A549 (cell line): ENCODE results near the gene PTPRK. TPM values are rescaled to one million over a fixed set of nuclear protein-coding genes. Genes with fewer than 3 reads are reported as not detected.

ENCODE experiments used
- ATAC-seq, 2 experiments: fragments of 200-7000 bp in 1 of 2; fragments of >200 bp in 1 of 2; cut with Nextera tagmentation in 1 of 2; cut with Tn5 transposase in 1 of 2; 3 replicates each; pipeline versions ENCODE4 v1.8.0 to v1.9.1; 2018 to 2020; ENCODE audit warnings: mild to moderate bottlenecking in 1 of 2, moderate library complexity in 1 of 2
- CTCF ChIA-PET: fragments of 300-600 bp; sonication (Branson Sonifier 250); formaldehyde crosslinking; extraction: SDS; loops from one replicate; lab custom pipeline; 2021; ENCODE audit warnings: antibody characterized with exemption, inconsistent platforms; lab: Yijun Ruan, JAX
- POLR2A ChIA-PET: fragments of 350-600 bp; formaldehyde crosslinking; extraction: SDS; loops from one replicate; lab custom pipeline; 2021; ENCODE audit warnings: antibody characterized with exemption, inconsistent platforms; lab: Yijun Ruan, JAX
- DNase-seq, 2 experiments: peaks; one replicate each; pipeline versions ENCODE4 v3.0.0 to v3.0.0-alpha.2; 2011 to 2016; ENCODE audit warnings: low read depth in 1 of 2, low spot score in 1 of 2
- FAIRE-seq: peaks from 2 replicates; lab custom pipeline; 2011; peaks lifted over from hg19 to GRCh38; lab: Jason Lieb, UNC
- H3K27ac ChIP-seq, 2 experiments: fragments of >200 bp; sonication (Bioruptor Twin); formaldehyde crosslinking; 3 replicates each; pipeline ENCODE4 v1.5.1; 2016 to 2017
- H3K4me1 ChIP-seq: fragments of >200 bp; sonication (Bioruptor Twin); formaldehyde crosslinking; 3 replicates; pipeline ENCODE4 v1.6.1; 2016
- H3K4me2 ChIP-seq: fragments of >200 bp; sonication (Bioruptor Twin); formaldehyde crosslinking; 3 replicates; pipeline ENCODE4 v1.6.1; 2016
- H3K4me3 ChIP-seq: fragments of >200 bp; sonication (Bioruptor Twin); formaldehyde crosslinking; 3 replicates; pipeline ENCODE4 v1.5.1; 2016
- H3K9me3 ChIP-seq: fragments of >200 bp; sonication (Bioruptor Twin); formaldehyde crosslinking; 3 replicates; pipeline ENCODE4 v1.6.1; 2016
- BHLHE40 ChIP-seq: IDR thresholded peaks from 2 replicates; pipeline ENCODE4 v1.6.1; 2012; ENCODE audit warnings: low read depth, low read length, inconsistent platforms
- CHD2 ChIP-seq: fragments of 150-350 bp; IDR thresholded peaks from 2 replicates; pipeline ENCODE4 v1.6.1; 2014; ENCODE audit warnings: low read length; ENCODE audit not compliant: partially characterized antibody
- EHF ChIP-seq: fragments of 250-450 bp; sonication (Bioruptor Pico); IDR thresholded peaks from 2 replicates; pipeline ENCODE4 v1.5.0; 2020; ENCODE audit warnings: mild to moderate bottlenecking
- EHMT2 ChIP-seq: fragments of 200-600 bp; sonication (generic); IDR thresholded peaks from 2 replicates; pipeline ENCODE4 v1.6.1; 2016; ENCODE audit warnings: antibody characterized with exemption, low read depth, mild to moderate bottlenecking, moderate library complexity
- FOSB ChIP-seq: fragments of 250-450 bp; sonication (Bioruptor Pico); IDR thresholded peaks from 2 replicates; pipeline ENCODE4 v1.5.0; 2020; ENCODE audit warnings: mild to moderate bottlenecking, moderate library complexity
- GATA3 ChIP-seq: IDR thresholded peaks from 2 replicates; pipeline ENCODE4 v1.6.1; 2012; ENCODE audit warnings: borderline replicate concordance
- HDAC2 ChIP-seq: fragments of 200-600 bp; sonication (generic); IDR thresholded peaks from 2 replicates; pipeline ENCODE4 v1.6.1; 2016
- HEYL ChIP-seq: fragments of 250-450 bp; sonication (Bioruptor Pico); IDR thresholded peaks from 2 replicates; pipeline ENCODE4 v1.8.0; 2021; ENCODE audit warnings: mild to moderate bottlenecking, moderate library complexity
- HOXB13 ChIP-seq: fragments of 250-450 bp; sonication (Bioruptor Pico); IDR thresholded peaks from 2 replicates; pipeline ENCODE4 v1.5.0; 2020; ENCODE audit warnings: low read depth, mild to moderate bottlenecking, moderate library complexity
- KDM1A ChIP-seq: fragments of 200-600 bp; sonication (generic); IDR thresholded peaks from 2 replicates; pipeline ENCODE4 v1.6.1; 2016; ENCODE audit warnings: low read depth, mild to moderate bottlenecking
- MAFK ChIP-seq: fragments of 450-650 bp; IDR thresholded peaks from 2 replicates; pipeline ENCODE4 v1.6.1; 2014; ENCODE audit not compliant: partially characterized antibody
- PHF8 ChIP-seq: fragments of 200-600 bp; sonication (generic); IDR thresholded peaks from 2 replicates; pipeline ENCODE4 v1.6.1; 2016; ENCODE audit warnings: low read depth, mild to moderate bottlenecking, antibody characterized with exemption, moderate library complexity, borderline replicate concordance
- POLR2A ChIP-seq: IDR thresholded peaks from 2 replicates; pipeline ENCODE4 v1.6.1; 2012; ENCODE audit warnings: mild to moderate bottlenecking, low read length
- POLR2AphosphoS2 ChIP-seq: conservative IDR thresholded peaks from 2 replicates; pipeline ENCODE4 v1.6.1; 2012; ENCODE audit warnings: low read length, improper control_type of control experiment, inconsistent platforms
- RCOR1 ChIP-seq: fragments of 150-350 bp; IDR thresholded peaks from 2 replicates; pipeline ENCODE4 v1.6.1; 2014; ENCODE audit warnings: antibody characterized with exemption, low read length, low read depth
- TP53 ChIP-seq: fragments of 250-450 bp; sonication (Bioruptor Pico); IDR thresholded peaks from 2 replicates; pipeline ENCODE4 v1.5.0; 2021; ENCODE audit warnings: mild to moderate bottlenecking, moderate library complexity
- ZC3H11A ChIP-seq: fragments of 450-650 bp; IDR thresholded peaks from 2 replicates; pipeline ENCODE4 v1.6.1; 2014; ENCODE audit warnings: antibody characterized with exemption, mild to moderate bottlenecking
- ZFP36 ChIP-seq: fragments of 450-650 bp; IDR thresholded peaks from 2 replicates; pipeline ENCODE4 v1.6.1; 2014; ENCODE audit warnings: borderline replicate concordance; ENCODE audit not compliant: partially characterized antibody
- ZNF302 ChIP-seq: fragments of 250-450 bp; sonication (Bioruptor Pico); IDR thresholded peaks from 2 replicates; pipeline ENCODE4 v1.9.0; 2021; ENCODE audit warnings: inconsistent platforms, mild to moderate bottlenecking, moderate library complexity
- ZSCAN20 ChIP-seq: fragments of 250-450 bp; sonication (Bioruptor Pico); IDR thresholded peaks from 2 replicates; pipeline ENCODE4 v1.8.0; 2022; ENCODE audit warnings: mild to moderate bottlenecking, moderate library complexity
- WGBS: methylation state at CpG from one replicate; pipeline ENCODE4 v1.1.6; 2017; ENCODE audit errors: missing lambda C conversion rate; 5-methylcytosine and 5-hydroxymethylcytosine counted together
- polyA plus RNA-seq, 4 experiments: library from polyadenylated mRNA; depleted of rRNA in 3 of 4; stranded (reverse); fragments of >200 nt; fragmentation: RNase III in 1 of 4; extraction: RNeasy Plus Mini Kit Qiagen cat#74134 plus additional on column Dnase treatment in 1 of 4; gene quantifications; 2 replicates in 3 of 4; 3 replicates in 1 of 4; pipeline ENCODE4 v1.2.3, GENCODE V29; 2011 to 2017
- TF ChIP-seq, protein P1 (sequence below): IDR thresholded peaks from 2 replicates; pipeline ENCODE4 v1.6.1; 2012; ENCODE audit warnings: low read depth, borderline replicate concordance
- TF ChIP-seq, protein P2 (sequence below): fragments of >200 bp; sonication (Bioruptor Twin); formaldehyde crosslinking; IDR thresholded peaks from 2 replicates; pipeline ENCODE4 v1.6.1; 2016
- TF ChIP-seq, protein P3 (sequence below): fragments of 450-650 bp; IDR thresholded peaks from 2 replicates; pipeline ENCODE4 v1.6.1; 2014; ENCODE audit warnings: antibody characterized with exemption
- TF ChIP-seq, protein P4 (sequence below): fragments of 200-600 bp; sonication (generic); IDR thresholded peaks from 2 replicates; pipeline ENCODE4 v1.6.1; 2016; ENCODE audit warnings: antibody characterized with exemption, mild to moderate bottlenecking, moderate library complexity
- TF ChIP-seq, protein P5 (sequence below): IDR thresholded peaks from 2 replicates; pipeline ENCODE4 v1.6.1; 2012
- TF ChIP-seq, protein P6 (sequence below): fragments of >200 bp; sonication (Bioruptor Twin); formaldehyde crosslinking; IDR thresholded peaks from 3 replicates; pipeline ENCODE4 v1.6.1; 2016

The PTPRK gene
- polyA plus RNA-seq, 2 of the 4 experiments (the other 2 are of a cell fraction): 14.4 to 16.1 TPM

DNA sequence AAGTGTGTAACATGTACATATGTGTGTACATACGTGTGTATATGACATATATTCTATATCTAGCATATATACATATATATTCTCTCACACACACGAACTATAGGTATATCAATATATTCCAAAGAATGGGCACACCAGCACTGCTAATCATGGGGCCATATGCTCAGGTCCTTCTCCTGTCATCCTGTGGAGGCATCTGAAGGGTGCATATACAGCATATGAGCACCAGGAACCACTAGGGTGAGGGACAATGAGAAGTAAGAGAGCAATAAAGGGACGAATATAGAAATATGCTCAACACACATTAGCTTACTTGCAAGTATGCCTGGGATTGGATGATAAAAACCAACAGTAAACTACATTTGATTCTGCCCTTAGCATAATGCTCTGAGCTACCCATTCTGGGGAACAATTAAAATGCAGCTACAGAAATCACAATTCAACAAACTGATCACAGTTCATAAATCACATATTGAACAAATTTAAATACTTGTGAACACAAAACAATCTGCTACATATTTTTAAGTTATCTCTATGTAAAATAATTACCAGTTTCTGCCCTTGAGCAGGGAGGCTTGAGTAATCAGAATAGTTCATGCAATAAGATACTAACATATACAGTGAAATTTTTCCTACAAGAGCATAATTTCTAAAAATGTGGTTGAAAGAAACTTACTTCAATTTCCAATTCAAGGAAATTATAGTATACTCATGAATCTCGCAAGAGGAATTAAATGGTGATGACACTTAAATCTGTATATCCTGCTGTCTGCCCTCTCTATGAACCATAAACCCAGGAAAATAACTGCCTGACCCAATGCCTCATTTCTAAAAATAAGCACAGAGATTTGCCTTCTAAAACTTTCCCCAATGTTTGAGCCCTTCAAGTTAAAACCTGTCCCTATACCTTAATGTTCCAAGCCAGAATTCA is 347.4 kb downstream of the PTPRK start (continued):
- TF ChIP-seq, protein P1, sequence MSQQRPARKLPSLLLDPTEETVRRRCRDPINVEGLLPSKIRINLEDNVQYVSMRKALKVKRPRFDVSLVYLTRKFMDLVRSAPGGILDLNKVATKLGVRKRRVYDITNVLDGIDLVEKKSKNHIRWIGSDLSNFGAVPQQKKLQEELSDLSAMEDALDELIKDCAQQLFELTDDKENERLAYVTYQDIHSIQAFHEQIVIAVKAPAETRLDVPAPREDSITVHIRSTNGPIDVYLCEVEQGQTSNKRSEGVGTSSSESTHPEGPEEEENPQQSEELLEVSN: no peak
- TF ChIP-seq PHF8 (no peak), ZFP36 (no peak), EHMT2 (no peak), ZNF302 (CRISPR knock-in tag) (no peak)
- TF ChIP-seq, protein P2, sequence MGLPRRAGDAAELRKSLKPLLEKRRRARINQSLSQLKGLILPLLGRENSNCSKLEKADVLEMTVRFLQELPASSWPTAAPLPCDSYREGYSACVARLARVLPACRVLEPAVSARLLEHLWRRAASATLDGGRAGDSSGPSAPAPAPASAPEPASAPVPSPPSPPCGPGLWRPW: no peak

DNA sequence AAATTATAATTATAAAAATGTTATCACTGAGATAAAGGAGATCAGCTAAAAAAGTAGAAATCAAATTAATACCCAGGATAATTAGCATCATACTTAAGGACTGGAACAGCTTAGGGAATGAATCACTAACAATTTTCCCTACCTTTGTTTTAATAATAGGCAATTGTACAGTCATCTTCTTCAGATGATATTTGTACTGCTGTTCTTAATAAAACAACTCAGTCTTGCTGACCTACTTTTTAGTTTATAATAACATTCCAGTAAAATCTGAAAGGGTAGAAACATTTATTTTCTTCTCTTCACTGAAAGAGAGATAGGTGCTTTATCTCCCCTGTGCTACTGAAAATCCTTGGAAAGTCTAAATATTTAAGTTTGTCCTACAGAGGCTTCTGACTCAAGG is 348.3 kb downstream of the PTPRK start:
- ChIA-PET POLR2A (no interaction called here), CTCF (no interaction called here)
- FAIRE-seq (no peak), DNase-seq (no peak), ATAC-seq (no peak)
- Histone ChIP-seq H3K4me3 (no peak overlapping the region), H3K27ac (no peak overlapping the region), H3K4me2 (no peak overlapping the region), H3K4me1 (peaks cover 14% of the 10 kb centered on the region; the same call in 2 of the 3 replicates), H3K9me3 (no peaks in the 10 kb centered on the region)
- no peak for TF ChIP-seq HOXB13 (CRISPR knock-in tag)
- no peak for TF ChIP-seq ZC3H11A
- TF ChIP-seq GATA3: no peak
- no peak for TF ChIP-seq EHMT2
- TF ChIP-seq, protein P3, sequence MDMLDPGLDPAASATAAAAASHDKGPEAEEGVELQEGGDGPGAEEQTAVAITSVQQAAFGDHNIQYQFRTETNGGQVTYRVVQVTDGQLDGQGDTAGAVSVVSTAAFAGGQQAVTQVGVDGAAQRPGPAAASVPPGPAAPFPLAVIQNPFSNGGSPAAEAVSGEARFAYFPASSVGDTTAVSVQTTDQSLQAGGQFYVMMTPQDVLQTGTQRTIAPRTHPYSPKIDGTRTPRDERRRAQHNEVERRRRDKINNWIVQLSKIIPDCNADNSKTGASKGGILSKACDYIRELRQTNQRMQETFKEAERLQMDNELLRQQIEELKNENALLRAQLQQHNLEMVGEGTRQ: no peak
- TF ChIP-seq RCOR1: no peak
- no peak for TF ChIP-seq CHD2

DNA sequence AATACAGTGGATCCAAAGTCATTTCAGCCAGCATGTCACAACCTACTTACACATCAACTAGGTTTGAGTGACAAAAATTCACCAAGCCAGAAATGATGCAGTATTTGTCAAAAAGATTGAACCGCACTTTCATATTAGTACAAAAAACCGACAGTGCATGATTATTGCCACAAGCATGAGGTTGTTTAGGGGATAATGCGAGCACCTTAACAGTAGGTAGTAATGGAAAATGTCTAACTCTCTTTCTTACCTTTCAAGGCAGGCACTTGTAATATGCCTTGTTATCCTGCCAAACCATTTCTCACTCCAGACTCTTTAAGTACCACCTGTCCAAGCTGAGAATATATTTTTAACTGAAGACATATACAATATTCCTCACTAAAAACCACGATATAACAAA is 349.2 kb downstream of the PTPRK start:
- no peaks in the 10 kb centered on the region for H3K9me3 ChIP-seq
- ATAC-seq (no peak), FAIRE-seq (no peak), DNase-seq (no peak)
- H3K27ac ChIP-seq: no peak overlapping the region
- 89% methylated on average over 4 of the region's 4 CpGs for WGBS
- TF ChIP-seq KDM1A (no peak), POLR2AphosphoS2 (no peak), GATA3 (no peak), BHLHE40 (no peak), FOSB (CRISPR knock-in tag) (no peak), EHF (CRISPR knock-in tag) (no peak), MAFK (no peak), ZNF302 (CRISPR knock-in tag) (no peak), HOXB13 (CRISPR knock-in tag) (no peak), HEYL (CRISPR knock-in tag) (no peak), ZSCAN20 (CRISPR knock-in tag) (no peak), HDAC2 (no peak), TP53 (no peak), POLR2A (no peak)
- TF ChIP-seq, protein P4, sequence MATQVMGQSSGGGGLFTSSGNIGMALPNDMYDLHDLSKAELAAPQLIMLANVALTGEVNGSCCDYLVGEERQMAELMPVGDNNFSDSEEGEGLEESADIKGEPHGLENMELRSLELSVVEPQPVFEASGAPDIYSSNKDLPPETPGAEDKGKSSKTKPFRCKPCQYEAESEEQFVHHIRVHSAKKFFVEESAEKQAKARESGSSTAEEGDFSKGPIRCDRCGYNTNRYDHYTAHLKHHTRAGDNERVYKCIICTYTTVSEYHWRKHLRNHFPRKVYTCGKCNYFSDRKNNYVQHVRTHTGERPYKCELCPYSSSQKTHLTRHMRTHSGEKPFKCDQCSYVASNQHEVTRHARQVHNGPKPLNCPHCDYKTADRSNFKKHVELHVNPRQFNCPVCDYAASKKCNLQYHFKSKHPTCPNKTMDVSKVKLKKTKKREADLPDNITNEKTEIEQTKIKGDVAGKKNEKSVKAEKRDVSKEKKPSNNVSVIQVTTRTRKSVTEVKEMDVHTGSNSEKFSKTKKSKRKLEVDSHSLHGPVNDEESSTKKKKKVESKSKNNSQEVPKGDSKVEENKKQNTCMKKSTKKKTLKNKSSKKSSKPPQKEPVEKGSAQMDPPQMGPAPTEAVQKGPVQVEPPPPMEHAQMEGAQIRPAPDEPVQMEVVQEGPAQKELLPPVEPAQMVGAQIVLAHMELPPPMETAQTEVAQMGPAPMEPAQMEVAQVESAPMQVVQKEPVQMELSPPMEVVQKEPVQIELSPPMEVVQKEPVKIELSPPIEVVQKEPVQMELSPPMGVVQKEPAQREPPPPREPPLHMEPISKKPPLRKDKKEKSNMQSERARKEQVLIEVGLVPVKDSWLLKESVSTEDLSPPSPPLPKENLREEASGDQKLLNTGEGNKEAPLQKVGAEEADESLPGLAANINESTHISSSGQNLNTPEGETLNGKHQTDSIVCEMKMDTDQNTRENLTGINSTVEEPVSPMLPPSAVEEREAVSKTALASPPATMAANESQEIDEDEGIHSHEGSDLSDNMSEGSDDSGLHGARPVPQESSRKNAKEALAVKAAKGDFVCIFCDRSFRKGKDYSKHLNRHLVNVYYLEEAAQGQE: no peak
- TF ChIP-seq, protein P5, sequence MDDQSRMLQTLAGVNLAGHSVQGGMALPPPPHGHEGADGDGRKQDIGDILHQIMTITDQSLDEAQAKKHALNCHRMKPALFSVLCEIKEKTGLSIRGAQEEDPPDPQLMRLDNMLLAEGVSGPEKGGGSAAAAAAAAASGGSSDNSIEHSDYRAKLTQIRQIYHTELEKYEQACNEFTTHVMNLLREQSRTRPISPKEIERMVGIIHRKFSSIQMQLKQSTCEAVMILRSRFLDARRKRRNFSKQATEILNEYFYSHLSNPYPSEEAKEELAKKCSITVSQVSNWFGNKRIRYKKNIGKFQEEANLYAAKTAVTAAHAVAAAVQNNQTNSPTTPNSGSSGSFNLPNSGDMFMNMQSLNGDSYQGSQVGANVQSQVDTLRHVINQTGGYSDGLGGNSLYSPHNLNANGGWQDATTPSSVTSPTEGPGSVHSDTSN: no peak
- TF ChIP-seq, protein P6, sequence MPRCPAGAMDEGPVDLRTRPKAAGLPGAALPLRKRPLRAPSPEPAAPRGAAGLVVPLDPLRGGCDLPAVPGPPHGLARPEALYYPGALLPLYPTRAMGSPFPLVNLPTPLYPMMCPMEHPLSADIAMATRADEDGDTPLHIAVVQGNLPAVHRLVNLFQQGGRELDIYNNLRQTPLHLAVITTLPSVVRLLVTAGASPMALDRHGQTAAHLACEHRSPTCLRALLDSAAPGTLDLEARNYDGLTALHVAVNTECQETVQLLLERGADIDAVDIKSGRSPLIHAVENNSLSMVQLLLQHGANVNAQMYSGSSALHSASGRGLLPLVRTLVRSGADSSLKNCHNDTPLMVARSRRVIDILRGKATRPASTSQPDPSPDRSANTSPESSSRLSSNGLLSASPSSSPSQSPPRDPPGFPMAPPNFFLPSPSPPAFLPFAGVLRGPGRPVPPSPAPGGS: no peak
- TF ChIP-seq, protein P2: no peak
- TF ChIP-seq, protein P1: no peak
- ChIA-PET POLR2A (no interaction called here), CTCF (no interaction called here)
- H3K4me2 ChIP-seq: no peak overlapping the region
- H3K4me1 ChIP-seq: peaks cover 14% of the 10 kb centered on the region; the same call in 2 of the 3 replicates
- H3K4me3 ChIP-seq: no peak overlapping the region
